LNCAP (cell line): Measurements from ENCODE around the gene CD46.

Source experiments
- TF ChIP-seq, protein P1 (sequence below): fragments of 450-650 bp; IDR thresholded peaks from 2 replicates; pipeline ENCODE4 v1.5.1; 2017; ENCODE audit warnings: mild to moderate bottlenecking

Gene CD46

GRCh38 chr1:207742850-207743555 is 8.9 kb upstream of the CD46 start:
- TF ChIP-seq, protein P1, sequence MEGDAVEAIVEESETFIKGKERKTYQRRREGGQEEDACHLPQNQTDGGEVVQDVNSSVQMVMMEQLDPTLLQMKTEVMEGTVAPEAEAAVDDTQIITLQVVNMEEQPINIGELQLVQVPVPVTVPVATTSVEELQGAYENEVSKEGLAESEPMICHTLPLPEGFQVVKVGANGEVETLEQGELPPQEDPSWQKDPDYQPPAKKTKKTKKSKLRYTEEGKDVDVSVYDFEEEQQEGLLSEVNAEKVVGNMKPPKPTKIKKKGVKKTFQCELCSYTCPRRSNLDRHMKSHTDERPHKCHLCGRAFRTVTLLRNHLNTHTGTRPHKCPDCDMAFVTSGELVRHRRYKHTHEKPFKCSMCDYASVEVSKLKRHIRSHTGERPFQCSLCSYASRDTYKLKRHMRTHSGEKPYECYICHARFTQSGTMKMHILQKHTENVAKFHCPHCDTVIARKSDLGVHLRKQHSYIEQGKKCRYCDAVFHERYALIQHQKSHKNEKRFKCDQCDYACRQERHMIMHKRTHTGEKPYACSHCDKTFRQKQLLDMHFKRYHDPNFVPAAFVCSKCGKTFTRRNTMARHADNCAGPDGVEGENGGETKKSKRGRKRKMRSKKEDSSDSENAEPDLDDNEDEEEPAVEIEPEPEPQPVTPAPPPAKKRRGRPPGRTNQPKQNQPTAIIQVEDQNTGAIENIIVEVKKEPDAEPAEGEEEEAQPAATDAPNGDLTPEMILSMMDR, result no peak

DNA sequence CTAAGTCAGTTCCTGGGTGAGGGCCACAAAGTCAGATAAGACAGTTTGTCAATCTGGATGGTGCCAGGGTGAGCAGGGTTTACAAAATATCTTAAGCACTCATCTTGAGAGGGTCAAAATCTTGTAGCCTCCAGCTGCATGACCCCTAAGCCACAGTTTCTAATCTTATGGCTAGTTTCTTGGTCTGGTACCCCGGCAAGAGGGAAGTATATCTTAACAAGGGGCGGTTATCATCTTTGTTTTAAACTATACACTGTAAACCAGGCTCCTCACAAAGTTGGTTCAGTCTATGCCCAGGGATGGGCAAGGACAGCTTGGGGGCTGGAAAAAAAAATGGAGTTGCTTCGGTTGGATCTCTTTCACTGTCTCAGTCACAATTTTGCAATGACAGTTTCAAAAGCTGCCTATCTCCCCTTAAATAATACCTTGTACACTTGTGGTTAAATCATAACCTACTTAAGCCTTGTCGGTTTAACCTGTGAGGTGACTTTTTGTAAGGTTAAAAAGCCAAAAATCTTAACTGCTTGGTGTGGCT is 7.8 kb upstream of the CD46 start:
- TF ChIP-seq, protein P1, result no peak

DNA sequence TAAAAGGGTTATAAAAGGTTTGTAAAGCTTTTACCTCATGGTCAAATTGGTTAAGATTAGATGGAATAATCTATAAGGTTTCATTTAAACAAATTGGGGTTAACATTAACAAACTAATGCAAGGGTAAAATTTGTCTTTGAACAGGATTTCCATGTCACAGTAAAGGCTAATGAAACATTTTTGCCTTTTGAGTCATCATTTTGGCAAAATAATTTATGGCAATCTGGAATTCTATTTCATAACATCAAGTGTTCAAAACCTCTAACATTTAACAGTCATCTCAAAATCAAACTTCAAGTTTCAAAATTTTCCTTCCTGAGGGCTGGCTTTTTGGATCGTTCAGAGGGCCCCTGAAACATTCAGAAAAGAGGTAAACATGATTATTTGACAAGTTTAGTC is 6.6 kb upstream of the CD46 start:
- TF ChIP-seq, protein P1, result no peak

DNA sequence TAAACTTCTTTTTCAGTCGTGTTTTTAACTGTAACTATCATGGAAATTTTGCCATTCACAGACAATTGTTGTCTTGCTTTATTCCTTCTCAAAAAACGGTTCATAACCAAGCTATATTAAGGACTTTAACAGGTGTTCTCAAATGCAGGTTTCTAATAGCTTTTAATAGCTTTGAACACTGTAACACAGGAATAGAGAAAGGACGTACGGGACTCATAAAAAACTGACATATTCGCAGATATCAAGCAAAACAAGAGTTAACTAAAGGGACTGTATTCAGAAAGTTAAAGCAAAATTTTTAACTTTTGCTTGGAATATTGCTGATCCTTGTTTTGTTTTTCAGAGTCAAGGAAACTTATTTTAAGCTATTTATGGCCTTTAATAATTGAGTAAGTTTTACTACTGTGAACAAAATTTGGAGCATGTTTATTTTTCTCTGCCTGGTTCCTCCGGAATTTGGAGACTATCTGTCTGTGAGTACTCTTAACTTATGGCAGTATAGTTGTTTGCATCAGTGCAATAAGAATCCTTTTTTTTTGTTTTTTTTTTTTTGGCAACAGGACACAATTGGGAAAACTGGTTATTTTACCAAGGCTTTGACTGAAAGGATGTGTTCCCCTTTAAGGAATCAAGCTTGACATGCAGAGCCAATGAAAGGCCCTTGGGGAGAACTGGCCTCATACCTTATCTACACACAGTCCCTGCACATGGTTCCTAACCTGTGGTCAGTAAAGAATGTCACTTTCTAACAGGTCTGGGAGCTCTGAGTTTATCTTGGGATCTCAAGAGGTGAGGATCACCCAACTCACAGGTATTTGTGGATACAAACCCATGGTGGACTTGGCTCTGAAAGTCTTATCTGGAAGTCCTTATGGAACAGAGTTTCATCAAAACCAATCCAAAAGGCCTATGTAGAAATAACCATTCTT is 5.8 kb upstream of the CD46 start:
- TF ChIP-seq, protein P1, result no peak

- TF ChIP-seq, protein P1, result no peak
These were observed 4.0 kb upstream of the CD46 start for GRCh38 chr1:207747627-207748492.

DNA sequence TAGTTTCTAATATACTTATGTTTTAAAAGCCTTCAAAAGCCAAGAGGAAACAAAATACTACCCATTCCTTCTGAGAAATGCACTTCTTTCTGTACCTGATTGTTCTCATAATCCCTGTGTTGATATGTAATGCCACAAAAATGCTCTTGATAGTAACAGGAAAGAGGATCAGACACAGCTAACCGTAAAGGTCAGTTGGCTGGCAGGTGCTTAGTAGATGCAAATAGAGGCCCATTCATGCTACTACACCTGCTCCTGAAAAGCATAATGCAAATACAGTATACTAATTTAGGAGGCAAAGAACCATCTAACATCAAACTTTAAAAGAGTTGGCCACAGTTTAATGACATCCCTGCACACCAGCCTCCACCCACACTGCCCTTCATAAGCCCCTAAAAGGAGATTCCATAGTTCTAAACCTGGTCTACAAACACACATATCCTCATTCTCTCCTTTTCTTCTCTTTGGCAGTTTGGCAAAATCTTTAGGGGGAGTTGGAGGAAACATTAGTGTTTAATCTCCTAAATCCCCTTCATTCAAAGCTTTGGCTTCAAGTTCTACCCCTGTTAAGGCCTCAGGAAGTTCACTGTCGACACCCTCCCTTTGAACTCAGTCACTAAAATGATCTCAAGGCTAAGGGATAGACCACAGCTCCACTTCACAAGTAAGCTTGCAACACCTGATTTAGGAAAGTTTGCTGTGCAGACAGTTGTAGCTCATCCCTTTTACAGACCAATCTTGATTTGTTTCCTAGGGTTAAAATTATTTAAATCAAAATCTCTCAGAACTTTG is 2.9 kb upstream of the CD46 start:
- TF ChIP-seq, protein P1, result no peak
